NCI-H1092 (cell line): ENCODE data around the gene B4GALT7.
"Not testable (repeated sequence)": the region's sequence is repeated elsewhere in the genome, so short reads cannot be mapped to it uniquely, and the experiment has no call there.

Source experiments
- DNase-seq: peaks from one replicate; lab custom pipeline; 2025; lab: John Stamatoyannopoulos, UW

Gene B4GALT7

GRCh38 chr5:177599731-177600507, at the start of gene B4GALT7:
Gene B4GALT7, plus strand, starts transcription at chr5:177600132. Its CDS starts 79 bp downstream, at chr5:177600211.
- DNase-seq, result peak; percentile 43

- DNase-seq, result no peak
Measured at GRCh38 chr5:177552839-177553455, 47.0 kb upstream of the B4GALT7 start.

- DNase-seq, result no peak
Measured at GRCh38 chr5:177553671-177554429, 46.1 kb upstream of the B4GALT7 start.

- DNase-seq, result peak; percentile 76
Measured at GRCh38 chr5:177554474-177555111, 45.3 kb upstream of the B4GALT7 start, which contains the start of gene FAM193B. Gene FAM193B, minus strand, starts transcription at chr5:177554563. Its CDS starts 105 bp downstream, at chr5:177554458.

- DNase-seq, result no peak
Measured at GRCh38 chr5:177555228-177555627, 44.7 kb upstream of the B4GALT7 start.

GRCh38 chr5:177555665-177556064, 44.3 kb upstream of the B4GALT7 start:
- no peak for DNase-seq

- DNase-seq, result no peak
Measured at GRCh38 chr5:177557041-177557647, 42.8 kb upstream of the B4GALT7 start.

GRCh38 chr5:177557796-177558195, 42.1 kb upstream of the B4GALT7 start:
- no peak for DNase-seq

- not testable (repeated sequence) for DNase-seq
Measured at GRCh38 chr5:177559446-177559941, 40.4 kb upstream of the B4GALT7 start.

- no peak for DNase-seq
Measured at GRCh38 chr5:177565046-177565445, 34.9 kb upstream of the B4GALT7 start.

- no peak for DNase-seq
Measured at GRCh38 chr5:177568326-177568725, 31.6 kb upstream of the B4GALT7 start.

- no peak for DNase-seq
Measured at GRCh38 chr5:177569894-177570293, 30.0 kb upstream of the B4GALT7 start.

- DNase-seq, result no peak
Measured at GRCh38 chr5:177575488-177575887, 24.4 kb upstream of the B4GALT7 start.

GRCh38 chr5:177576169-177576568, 23.8 kb upstream of the B4GALT7 start:
- no peak for DNase-seq

- DNase-seq, result no peak
Measured at GRCh38 chr5:177578316-177578715, 21.6 kb upstream of the B4GALT7 start.

GRCh38 chr5:177588413-177588909, 11.5 kb upstream of the B4GALT7 start:
- peak; percentile 2 for DNase-seq

GRCh38 chr5:177590406-177590805, 9.5 kb upstream of the B4GALT7 start:
- no peak for DNase-seq

- DNase-seq, result no peak
Measured at GRCh38 chr5:177591690-177592009, 8.3 kb upstream of the B4GALT7 start.

- peak; percentile 50 for DNase-seq
Measured at GRCh38 chr5:177592010-177592834, 7.7 kb upstream of the B4GALT7 start, which contains the start of gene TMED9. Gene TMED9, plus strand, starts transcription at chr5:177592203. Its CDS starts 12 bp downstream, at chr5:177592215.

- no peak for DNase-seq
Measured at GRCh38 chr5:177592905-177593304, 7.0 kb upstream of the B4GALT7 start.
